Fibroblast of villous mesenchyme (primary cell): ENCODE measurements around the gene FOXK1. TPM values are rescaled to one million over a fixed set of nuclear protein-coding genes. Genes with fewer than 3 reads are reported as not detected.
"Not testable (repeated sequence)": the region's sequence is repeated elsewhere in the genome, so short reads cannot be mapped to it uniquely, and the experiment has no call there.

Experiments used
- DNase-seq: peaks from one replicate; pipeline ENCODE4 v3.0.0-alpha.2; 2010; ENCODE audit warnings: low read depth
- H3K4me3 ChIP-seq: 2 replicates; pipeline ENCODE4 v1.5.1; 2011; ENCODE audit warnings: low read depth, mild to moderate bottlenecking, low read length
- CTCF ChIP-seq: IDR thresholded peaks from 2 replicates; pipeline ENCODE4 v1.5.1; 2012; ENCODE audit warnings: low read depth, mild to moderate bottlenecking, low read length; ENCODE audit not compliant: insufficient read depth
- total RNA-seq: library from RNA; depleted of rRNA; stranded (reverse); fragments of >200 nt; gene quantifications from 2 replicates; pipeline ENCODE4 v1.2.3, GENCODE V29; 2012

Gene FOXK1
- total RNA-seq, 1 donor: 32.8 TPM

GRCh38 chr7:4789194-4790077 lies 107.3 kb downstream of the FOXK1 start:
- no peak overlapping the region for H3K4me3 ChIP-seq
- DNase-seq: no peak
- TF ChIP-seq CTCF: no peak

- DNase-seq: no peak
- TF ChIP-seq CTCF: no peak
- H3K4me3 ChIP-seq: no peak overlapping the region
These were observed 108.0 kb downstream of the FOXK1 start for GRCh38 chr7:4790078-4790465.

GRCh38 chr7:4790516-4790991 lies 108.5 kb downstream of the FOXK1 start:
- TF ChIP-seq CTCF: no peak
- no peak for DNase-seq
- no peak overlapping the region for H3K4me3 ChIP-seq

- no peak for DNase-seq
- TF ChIP-seq CTCF: no peak
- H3K4me3 ChIP-seq: no peak overlapping the region
These were observed 109.1 kb downstream of the FOXK1 start for GRCh38 chr7:4791101-4791737.

GRCh38 chr7:4791738-4792536 lies 109.8 kb downstream of the FOXK1 start:
- H3K4me3 ChIP-seq: peak overlapping the region; percentile 7
- TF ChIP-seq CTCF: peak; percentile 49
- DNase-seq: peak; percentile 42

- no peak for TF ChIP-seq CTCF
- peak; percentile 13 for DNase-seq
- peak overlapping the region; percentile 7 for H3K4me3 ChIP-seq
These were observed 110.5 kb downstream of the FOXK1 start for GRCh38 chr7:4792537-4793126.

GRCh38 chr7:4793385-4793993 lies 111.4 kb downstream of the FOXK1 start:
- H3K4me3 ChIP-seq, DNase-seq: not testable (repeated sequence)

GRCh38 chr7:4794171-4794570 lies 112.1 kb downstream of the FOXK1 start:
- H3K4me3 ChIP-seq: not testable (repeated sequence)

More at GRCh38 chr7:4794171-4794570, 112.1 kb downstream of the FOXK1 start:
- DNase-seq: not testable (repeated sequence)
